B cell (primary cell): ENCODE results near the gene STT3A.

ENCODE experiments used
- CTCF ChIP-seq: fragments of 200-600 bp; IDR thresholded peaks from one replicate; pipeline ENCODE4 v1.8.0; 2022; ENCODE audit warnings: antibody characterized with exemption, mild to moderate bottlenecking
- EZH2 ChIP-seq: IDR thresholded peaks from 2 replicates; pipeline ENCODE4 v1.6.1; 2012; ENCODE audit warnings: borderline replicate concordance, low read depth, mild to moderate bottlenecking, moderate library complexity, low read length; ENCODE audit not compliant: insufficient read depth, poor library complexity, severe bottlenecking

- TF ChIP-seq CTCF (no peak), EZH2 (no peak)
Measured at GRCh38 chr11:125553357-125553756, 39.3 kb upstream of the STT3A start.
